22Rv1 (cell line): ENCODE results near the gene PSMC3.

Experiments used
- CTCF ChIP-seq: fragments of 450-650 bp; IDR thresholded peaks from 2 replicates; pipeline ENCODE4 v1.5.1; 2017; ENCODE audit warnings: mild to moderate bottlenecking
- ZFX ChIP-seq: fragments of 450-650 bp; IDR thresholded peaks from 2 replicates; pipeline ENCODE4 v1.6.1; 2017; ENCODE audit warnings: antibody characterized with exemption, borderline replicate concordance

- TF ChIP-seq CTCF (no peak), ZFX (no peak)
These were observed 37.3 kb downstream of the PSMC3 start for GRCh38 chr11:47388697-47389576.
